GM21723 (cell line): ENCODE data around the gene PDE1C.

Experiments used
- ATAC-seq: cut with Tn5 transposase; IDR thresholded peaks from one replicate; pipeline ENCODE4 v1.9.1; 2021; ENCODE audit warnings: mild to moderate bottlenecking, moderate library complexity; ENCODE audit not compliant: unreplicated experiment

PDE1C gene

DNA sequence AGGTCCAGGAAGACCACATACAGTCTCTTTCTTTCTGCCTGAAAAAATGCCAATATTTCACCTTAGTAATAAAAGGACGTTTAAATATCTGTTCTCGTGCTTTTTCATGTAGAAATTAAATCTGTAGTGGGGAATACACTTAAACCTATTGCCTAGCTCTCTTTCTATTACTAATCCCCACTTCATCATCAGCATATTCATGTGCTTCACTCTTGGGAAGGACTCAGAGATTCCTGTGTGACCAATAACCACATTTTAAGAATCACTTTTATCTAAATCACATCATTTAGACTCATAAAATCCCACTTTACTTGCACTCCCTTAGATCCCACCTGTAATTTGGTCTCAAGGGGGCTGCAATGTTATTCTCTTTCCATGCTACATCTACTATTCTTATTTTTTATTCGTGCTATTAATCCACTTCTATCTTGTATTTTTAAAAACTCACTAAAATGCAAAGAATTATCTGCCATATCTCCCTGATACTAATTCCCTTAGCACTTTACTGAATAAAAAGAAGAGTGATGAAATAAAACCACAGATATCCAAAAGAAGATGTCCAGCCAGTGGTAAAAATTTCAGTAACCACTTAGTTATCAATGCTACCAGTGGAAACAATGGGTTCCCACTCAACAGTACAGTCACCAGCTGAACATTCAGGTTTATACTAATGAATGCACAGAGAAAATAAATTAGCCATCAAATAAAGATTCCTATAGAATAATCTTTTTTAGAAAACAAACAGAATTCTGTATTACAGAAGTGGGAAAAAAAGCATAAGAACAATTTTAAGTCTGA, 281.1 kb downstream of the PDE1C start:
- ATAC-seq = no peak

DNA sequence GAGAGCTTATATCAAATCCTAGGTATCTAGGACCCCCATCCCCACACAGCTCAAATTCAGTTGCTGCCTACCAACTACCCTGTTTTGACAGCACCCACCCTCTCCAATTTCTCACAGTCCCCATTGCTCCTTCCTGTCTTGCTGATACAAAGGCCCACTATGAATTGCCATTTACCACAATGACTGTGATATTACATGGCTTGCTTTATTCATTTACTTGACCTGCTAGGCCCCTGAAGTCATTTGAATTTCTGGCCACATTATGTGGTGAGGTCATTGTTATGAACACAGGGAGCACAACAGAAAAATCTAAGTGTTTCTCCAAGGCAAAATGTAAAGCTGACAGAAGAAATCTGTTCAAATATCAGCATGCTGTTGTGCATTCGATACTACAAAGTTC, 281.8 kb downstream of the PDE1C start:
- peak; percentile 51 for ATAC-seq

- no peak for ATAC-seq
Observed at GRCh38 chr7:31786326-31786725, 283.9 kb downstream of the PDE1C start.

GRCh38 chr7:31785101-31785500, 285.1 kb downstream of the PDE1C start:
- ATAC-seq = no peak

GRCh38 chr7:31783221-31783620, 287.0 kb downstream of the PDE1C start:
- ATAC-seq = no peak

DNA sequence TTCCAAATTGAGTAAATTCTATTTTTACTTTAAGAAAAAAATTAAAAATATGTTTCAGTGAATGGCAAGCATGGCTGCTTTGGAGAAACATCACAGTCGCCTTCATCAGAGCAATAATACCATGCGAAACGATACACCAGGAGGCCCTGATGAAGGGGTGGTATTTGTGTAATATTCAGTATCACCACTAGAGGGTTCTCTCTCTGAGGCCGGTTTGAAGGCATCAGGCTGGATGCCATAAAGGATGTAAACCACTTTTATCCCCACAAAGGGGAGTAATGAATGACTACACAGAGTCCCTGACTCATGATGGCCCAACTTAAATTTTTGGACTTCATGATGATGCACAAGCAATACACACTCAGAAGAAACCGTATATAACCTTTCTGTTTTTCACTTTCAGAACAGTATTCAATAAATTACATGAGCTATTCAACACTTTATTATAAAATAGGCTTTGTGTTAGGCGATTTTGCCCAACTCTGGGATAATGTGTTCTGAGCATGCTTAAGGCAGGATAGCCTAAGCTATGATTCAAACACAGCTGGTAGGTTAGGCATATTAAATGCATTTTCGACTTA, 287.7 kb downstream of the PDE1C start:
- peak; percentile 85 for ATAC-seq

GRCh38 chr7:31778296-31778695, 291.9 kb downstream of the PDE1C start:
- no peak for ATAC-seq

DNA sequence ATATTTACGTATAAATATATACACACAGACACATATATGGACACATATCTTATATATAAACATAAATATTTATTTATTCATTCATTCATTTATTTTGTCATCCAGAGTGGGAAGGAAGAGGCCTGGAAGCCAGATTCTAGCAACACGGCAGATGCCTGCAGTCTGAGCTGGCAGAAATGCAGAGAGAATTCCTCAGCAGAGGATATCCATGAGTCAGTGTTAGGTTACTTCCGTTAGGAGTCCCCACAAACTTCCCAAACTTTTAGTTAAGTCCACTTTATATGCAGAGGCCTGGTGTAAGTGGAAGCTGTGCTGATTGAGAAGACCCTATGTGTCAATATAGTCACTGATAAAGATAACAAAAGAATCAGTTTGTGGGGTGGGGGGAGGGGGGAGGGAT, 293.6 kb downstream of the PDE1C start:
- ATAC-seq = no peak

DNA sequence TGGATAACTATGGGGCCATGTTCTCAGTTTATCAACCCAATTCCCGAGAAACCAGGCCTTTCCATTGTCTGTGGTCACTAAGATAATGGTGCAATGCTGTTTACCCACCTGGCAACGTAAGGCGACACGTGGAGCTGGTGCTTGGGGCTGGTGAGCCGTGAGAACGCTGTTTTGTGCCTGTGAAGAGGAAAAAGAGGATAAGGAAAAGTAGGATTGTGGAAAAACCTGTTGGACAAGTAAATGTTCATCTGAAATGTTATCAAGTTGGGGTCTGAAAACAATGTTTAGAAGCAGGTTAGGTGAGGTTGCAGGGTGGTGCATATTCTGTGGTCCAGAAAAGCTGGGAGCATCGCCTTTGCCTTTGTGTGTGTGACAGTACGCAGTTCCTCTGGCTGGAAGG, 294.7 kb downstream of the PDE1C start:
- no peak for ATAC-seq

DNA sequence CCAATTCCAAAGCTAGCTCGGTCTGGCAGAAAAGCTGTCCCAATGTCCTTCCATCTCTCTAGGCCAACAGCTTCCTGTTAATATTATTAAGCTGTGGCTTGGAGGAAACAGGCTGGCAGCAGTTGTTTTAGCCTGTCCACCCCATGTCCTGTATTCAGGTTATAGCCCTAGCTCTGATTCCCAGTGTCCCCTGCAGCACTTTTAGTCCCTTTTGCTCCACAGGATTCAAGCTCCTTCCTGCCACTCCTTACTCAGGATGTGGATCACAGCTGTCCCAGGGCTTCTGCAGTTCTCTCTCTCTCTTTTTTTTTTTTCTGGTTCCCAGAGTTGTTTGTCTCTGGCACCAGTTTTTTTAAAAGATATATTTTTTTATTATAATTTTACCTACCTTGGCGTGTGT, 298.0 kb downstream of the PDE1C start:
- no peak for ATAC-seq

GRCh38 chr7:31767686-31768358, 302.4 kb downstream of the PDE1C start:
- ATAC-seq = no peak

- no peak for ATAC-seq
Observed at GRCh38 chr7:31764462-31764861, 305.7 kb downstream of the PDE1C start.

- no peak for ATAC-seq
Observed at GRCh38 chr7:31763548-31763947, 306.7 kb downstream of the PDE1C start.

- no peak for ATAC-seq
Observed at GRCh38 chr7:31761646-31762045, 308.6 kb downstream of the PDE1C start.

- ATAC-seq = no peak
Observed at GRCh38 chr7:31758755-31759154, 311.5 kb downstream of the PDE1C start.

DNA sequence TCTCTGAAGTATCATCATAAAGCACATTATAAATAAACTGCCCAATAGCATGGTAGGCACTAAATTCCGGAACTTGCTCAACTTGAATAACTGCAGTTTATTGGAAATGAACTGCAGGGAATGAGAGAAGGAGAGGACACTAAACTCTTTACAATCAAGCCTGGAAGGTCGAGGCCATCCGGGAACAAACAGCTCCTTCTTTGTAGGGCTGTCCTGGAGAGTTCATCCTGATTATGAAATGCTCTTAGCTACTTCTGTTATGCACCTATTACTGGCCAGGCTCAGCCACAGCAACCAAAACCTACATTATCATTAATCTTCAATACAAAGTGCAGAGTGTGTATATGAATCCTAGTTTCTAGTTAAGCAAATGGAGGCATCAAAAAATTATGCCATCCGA, 318.5 kb downstream of the PDE1C start:
- no peak for ATAC-seq

DNA sequence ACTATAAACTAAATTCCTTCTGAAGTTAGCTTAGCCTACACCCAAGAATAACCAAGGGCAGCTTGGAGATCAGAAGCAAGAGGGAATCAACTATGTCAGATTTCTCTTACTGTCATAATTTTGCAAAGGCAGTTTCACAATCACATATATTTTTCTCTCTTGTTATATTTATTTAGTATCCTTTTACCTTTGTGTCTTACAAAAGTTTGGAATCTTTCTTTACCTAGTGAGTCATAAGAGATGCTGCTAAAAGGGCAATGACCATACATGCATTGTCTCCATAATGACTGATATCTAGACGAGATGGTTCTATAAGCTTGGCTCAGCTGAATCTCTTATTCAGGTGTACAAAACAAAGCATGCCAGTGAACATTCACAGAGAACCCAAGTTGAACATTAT, 322.1 kb downstream of the PDE1C start:
- ATAC-seq = no peak

- ATAC-seq = no peak
Observed at GRCh38 chr7:31747553-31747952, 322.7 kb downstream of the PDE1C start.

DNA sequence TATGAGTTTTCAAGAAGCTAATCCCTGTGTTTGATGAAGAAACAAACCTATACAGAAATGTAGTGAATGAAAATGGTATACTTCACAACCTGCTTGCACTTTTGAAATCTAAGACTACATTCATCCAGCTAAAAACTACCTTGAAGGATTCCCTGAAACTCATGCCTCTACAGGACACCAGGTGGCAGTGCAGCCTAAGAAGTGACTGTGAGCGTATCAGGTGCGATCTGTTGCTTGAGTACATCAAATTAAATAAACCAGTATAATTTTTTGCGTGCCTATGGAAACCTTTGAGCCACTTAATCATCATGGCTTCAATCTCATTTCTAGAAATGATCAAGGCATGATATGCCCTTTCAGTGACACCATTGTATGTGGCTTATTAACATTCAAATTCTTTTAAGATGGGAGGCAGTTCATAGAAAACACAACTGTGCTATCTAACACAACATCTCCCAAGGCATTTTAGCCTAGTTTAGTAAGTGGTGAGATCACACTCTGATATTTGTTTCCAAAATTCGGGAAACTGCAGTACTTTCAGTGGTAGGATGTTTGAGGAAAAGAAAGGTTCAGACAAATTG, 325.8 kb downstream of the PDE1C start:
- ATAC-seq = peak; percentile 88

GRCh38 chr7:31741852-31742251, 328.4 kb downstream of the PDE1C start:
- ATAC-seq = no peak

DNA sequence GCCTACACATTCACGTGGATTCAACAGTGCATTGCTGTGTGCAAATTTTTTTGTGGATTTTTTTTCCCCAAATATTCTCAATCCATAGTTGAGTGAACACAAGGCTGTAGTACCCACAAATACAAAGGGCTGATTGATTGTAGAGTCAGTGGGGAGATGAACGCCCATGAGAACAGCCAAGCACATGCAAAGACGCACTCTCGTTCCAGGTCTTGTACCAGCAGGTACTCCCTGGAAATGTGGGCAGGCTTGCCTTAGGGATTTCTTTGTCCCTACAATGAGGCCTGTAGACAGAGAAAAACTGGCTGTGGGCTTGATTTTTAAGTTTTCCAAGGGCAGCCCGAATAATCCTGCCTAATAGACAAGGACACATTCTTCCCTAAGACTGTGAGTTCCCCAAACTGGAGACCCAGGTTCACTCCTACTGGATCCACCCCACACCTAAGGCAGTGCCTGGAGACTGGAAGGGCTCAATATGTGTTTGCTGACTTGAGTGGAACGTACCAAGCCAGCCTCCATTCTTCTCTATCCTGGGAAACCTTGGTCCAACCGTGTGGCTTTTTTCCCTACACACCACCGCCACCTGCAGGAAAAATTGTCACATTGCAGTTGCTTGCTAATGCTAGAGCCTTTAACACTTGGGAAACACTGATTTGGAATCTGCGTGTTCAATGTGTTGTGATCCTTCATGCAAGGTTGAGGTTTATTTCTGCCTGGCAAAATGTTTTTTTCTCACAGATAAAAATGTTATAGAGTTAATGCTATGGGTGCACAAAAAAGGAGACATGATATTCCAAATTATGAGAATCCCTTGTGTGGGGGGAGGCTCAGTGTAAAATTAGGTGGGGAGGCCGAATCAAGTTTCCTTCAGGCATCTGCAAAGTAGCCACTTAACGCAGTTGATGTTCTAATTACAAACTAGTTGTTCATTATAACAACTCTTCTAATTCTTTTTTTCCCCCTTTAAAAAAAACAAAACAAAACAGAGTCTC, 333.9 kb downstream of the PDE1C start:
- no peak for ATAC-seq
